Kidney epithelial cell (primary cell): Measurements from ENCODE around the gene TENM4. TPM values are rescaled to one million over a fixed set of nuclear protein-coding genes. Genes with fewer than 3 reads are reported as not detected.

Experiments used
- DNase-seq: peaks from one replicate; pipeline ENCODE4 v3.0.0-alpha.2; 2010; ENCODE audit warnings: low read depth
- H3K27me3 ChIP-seq: 2 replicates; pipeline ENCODE4 v1.6.0; 2011; ENCODE audit warnings: low read length; ENCODE audit not compliant: control insufficient read depth, insufficient read depth
- H3K36me3 ChIP-seq: 2 replicates; pipeline ENCODE4 v1.5.1; 2011; ENCODE audit warnings: low read length; ENCODE audit not compliant: control insufficient read depth, insufficient read depth
- H3K4me3 ChIP-seq: 2 replicates; pipeline ENCODE4 v1.5.1; 2011; ENCODE audit warnings: low read depth, mild to moderate bottlenecking, control low read depth, low read length
- CTCF ChIP-seq: IDR thresholded peaks from 2 replicates; pipeline ENCODE4 v1.5.1; 2011; ENCODE audit warnings: mild to moderate bottlenecking, moderate library complexity, low read length, control low read depth, inconsistent platforms; ENCODE audit not compliant: insufficient read depth, poor library complexity, severe bottlenecking
- total RNA-seq: library from RNA; depleted of rRNA; stranded (reverse); fragments of >200 nt; gene quantifications from 2 replicates; pipeline ENCODE4 v1.2.3, GENCODE V29; 2015

TENM4 gene
- total RNA-seq, 1 donor from 2014 or later: 35.3 TPM

GRCh38 chr11:79147731-79148130, 293.1 kb downstream of the TENM4 start:
- no peak overlapping the region for H3K4me3 ChIP-seq
- no peaks in the 10 kb centered on the region for H3K27me3 ChIP-seq
- H3K36me3 ChIP-seq: no peaks in the 10 kb centered on the region
- DNase-seq: no peak
- TF ChIP-seq CTCF: no peak

- Histone ChIP-seq H3K4me3 (no peak overlapping the region), H3K36me3 (no peaks in the 10 kb centered on the region), H3K27me3 (no peaks in the 10 kb centered on the region)
- no peak for DNase-seq
- TF ChIP-seq CTCF: no peak
These were observed 293.8 kb downstream of the TENM4 start for GRCh38 chr11:79147011-79147410.

GRCh38 chr11:79139900-79140299, 300.9 kb downstream of the TENM4 start:
- Histone ChIP-seq H3K36me3 (no peaks in the 10 kb centered on the region), H3K4me3 (no peak overlapping the region), H3K27me3 (no peaks in the 10 kb centered on the region)
- no peak for TF ChIP-seq CTCF
- DNase-seq: no peak

- Histone ChIP-seq H3K27me3 (no peaks in the 10 kb centered on the region), H3K36me3 (no peaks in the 10 kb centered on the region), H3K4me3 (no peak overlapping the region)
- no peak for DNase-seq
- no peak for TF ChIP-seq CTCF
These were observed 311.1 kb downstream of the TENM4 start for GRCh38 chr11:79129702-79130101.

- no peaks in the 10 kb centered on the region for H3K36me3 ChIP-seq
- no peak overlapping the region for H3K4me3 ChIP-seq
- no peak for DNase-seq
- TF ChIP-seq CTCF: no peak
- no peaks in the 10 kb centered on the region for H3K27me3 ChIP-seq
These were observed 312.5 kb downstream of the TENM4 start for GRCh38 chr11:79128291-79128690.

DNA sequence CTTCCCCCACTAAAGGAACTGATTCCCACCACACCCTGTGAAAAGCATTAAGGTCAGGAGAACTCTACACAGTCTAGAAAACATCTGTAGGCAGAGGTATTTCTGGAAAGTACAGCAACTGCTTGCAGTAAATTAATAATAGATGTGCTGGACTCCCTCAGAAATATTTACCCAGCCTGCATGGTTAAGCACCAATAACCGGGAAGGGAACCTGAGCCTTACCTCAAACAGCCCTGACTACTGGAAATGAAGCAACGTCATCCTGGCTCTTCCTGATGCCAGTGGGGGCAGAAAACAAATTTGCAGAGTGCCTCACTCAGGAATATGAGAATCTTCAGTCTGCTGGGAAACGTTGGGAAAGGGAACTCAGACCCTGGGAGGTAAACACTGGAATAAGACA, 318.1 kb downstream of the TENM4 start:
- Histone ChIP-seq H3K36me3 (no peaks in the 10 kb centered on the region), H3K27me3 (no peaks in the 10 kb centered on the region), H3K4me3 (no peak overlapping the region)
- TF ChIP-seq CTCF: no peak
- DNase-seq: peak; percentile 49
